HEK293 (cell line): ENCODE measurements around the gene DAPK2.

ENCODE experiments used
- WT1 ChIP-seq: fragments of 450-650 bp; formaldehyde crosslinking; IDR thresholded peaks from 2 replicates; pipeline ENCODE4 v1.5.1; 2016; ENCODE audit warnings: missing biosample characterization, missing genetic modification characterization
- ZBTB8A ChIP-seq: fragments of 450-650 bp; formaldehyde crosslinking; IDR thresholded peaks from 2 replicates; pipeline ENCODE4 v1.5.1; 2016; ENCODE audit warnings: missing biosample characterization, missing genetic modification characterization
- ZFP41 ChIP-seq: fragments of 450-650 bp; formaldehyde crosslinking; IDR thresholded peaks from 2 replicates; pipeline ENCODE4 v1.5.1; 2016; ENCODE audit warnings: missing biosample characterization, missing genetic modification characterization, borderline replicate concordance
- ZNF112 ChIP-seq: fragments of 450-650 bp; formaldehyde crosslinking; IDR thresholded peaks from 2 replicates; pipeline ENCODE4 v1.5.0; 2017; ENCODE audit warnings: missing biosample characterization, missing genetic modification characterization
- ZNF133 ChIP-seq: fragments of 450-650 bp; formaldehyde crosslinking; IDR thresholded peaks from 2 replicates; pipeline ENCODE4 v1.5.1; 2016; ENCODE audit warnings: missing biosample characterization, missing genetic modification characterization
- ZNF223 ChIP-seq: fragments of 450-650 bp; formaldehyde crosslinking; IDR thresholded peaks from 2 replicates; pipeline ENCODE4 v1.5.1; 2016; ENCODE audit warnings: missing biosample characterization, missing genetic modification characterization
- ZNF239 ChIP-seq: fragments of 450-650 bp; formaldehyde crosslinking; IDR thresholded peaks from 2 replicates; pipeline ENCODE4 v1.5.1; 2016; ENCODE audit warnings: missing biosample characterization, missing genetic modification characterization
- ZNF341 ChIP-seq: fragments of 450-650 bp; formaldehyde crosslinking; IDR thresholded peaks from 2 replicates; pipeline ENCODE4; 2016; ENCODE audit warnings: low read depth, missing biosample characterization, missing genetic modification characterization
- ZNF830 ChIP-seq: fragments of 450-650 bp; IDR thresholded peaks from 2 replicates; pipeline ENCODE4 v1.5.0; 2018; ENCODE audit warnings: missing biosample characterization, missing genetic modification characterization, low read depth, mild to moderate bottlenecking, moderate library complexity
- TF ChIP-seq, protein P1 (sequence below): fragments of 450-650 bp; formaldehyde crosslinking; IDR thresholded peaks from 2 replicates; pipeline ENCODE4 v1.5.1; 2016; ENCODE audit warnings: missing biosample characterization, missing genetic modification characterization
- TF ChIP-seq, protein P2 (sequence below): fragments of 450-650 bp; formaldehyde crosslinking; optimal IDR thresholded peaks from 2 replicates; pipeline ENCODE3; 2016; ENCODE audit warnings: missing biosample characterization, mild to moderate bottlenecking, missing genetic modification characterization
- TF ChIP-seq, protein P3 (sequence below): fragments of 450-650 bp; formaldehyde crosslinking; IDR thresholded peaks from 2 replicates; pipeline ENCODE4 v1.5.1; 2016; ENCODE audit warnings: missing biosample characterization, missing genetic modification characterization

DNA sequence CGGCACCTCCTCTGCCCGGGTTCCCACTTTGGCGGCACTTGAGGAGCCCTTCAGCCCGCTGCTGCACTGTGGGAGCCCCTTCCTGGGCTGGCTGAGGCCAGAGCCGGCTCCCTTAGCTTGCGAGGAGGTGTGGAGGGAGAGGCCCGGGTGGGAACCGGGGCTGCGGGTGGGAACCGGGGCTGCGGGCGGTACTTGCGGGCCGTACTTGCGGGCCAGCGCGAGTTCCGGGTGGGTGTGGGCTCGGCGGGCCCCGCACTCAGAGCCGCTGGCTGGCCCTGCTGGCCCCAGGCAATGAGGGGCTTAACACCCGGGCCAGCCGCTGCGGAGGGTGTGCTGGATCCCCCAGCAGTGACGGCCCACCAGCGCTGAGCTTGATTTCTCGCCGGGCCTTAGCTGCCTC lies 14.4 kb upstream of the DAPK2 start:
- TF ChIP-seq, protein P1, sequence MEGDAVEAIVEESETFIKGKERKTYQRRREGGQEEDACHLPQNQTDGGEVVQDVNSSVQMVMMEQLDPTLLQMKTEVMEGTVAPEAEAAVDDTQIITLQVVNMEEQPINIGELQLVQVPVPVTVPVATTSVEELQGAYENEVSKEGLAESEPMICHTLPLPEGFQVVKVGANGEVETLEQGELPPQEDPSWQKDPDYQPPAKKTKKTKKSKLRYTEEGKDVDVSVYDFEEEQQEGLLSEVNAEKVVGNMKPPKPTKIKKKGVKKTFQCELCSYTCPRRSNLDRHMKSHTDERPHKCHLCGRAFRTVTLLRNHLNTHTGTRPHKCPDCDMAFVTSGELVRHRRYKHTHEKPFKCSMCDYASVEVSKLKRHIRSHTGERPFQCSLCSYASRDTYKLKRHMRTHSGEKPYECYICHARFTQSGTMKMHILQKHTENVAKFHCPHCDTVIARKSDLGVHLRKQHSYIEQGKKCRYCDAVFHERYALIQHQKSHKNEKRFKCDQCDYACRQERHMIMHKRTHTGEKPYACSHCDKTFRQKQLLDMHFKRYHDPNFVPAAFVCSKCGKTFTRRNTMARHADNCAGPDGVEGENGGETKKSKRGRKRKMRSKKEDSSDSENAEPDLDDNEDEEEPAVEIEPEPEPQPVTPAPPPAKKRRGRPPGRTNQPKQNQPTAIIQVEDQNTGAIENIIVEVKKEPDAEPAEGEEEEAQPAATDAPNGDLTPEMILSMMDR (tag by site-specific recombination), result no peak
- TF ChIP-seq ZFP41 (tag by site-specific recombination) (no peak), ZNF112 (tag by site-specific recombination) (no peak), ZNF239 (tag by site-specific recombination) (no peak), WT1 (tag by site-specific recombination) (no peak), ZNF341 (tag by site-specific recombination) (no peak), ZNF830 (tag by site-specific recombination) (no peak), ZNF223 (tag by site-specific recombination) (no peak), ZNF133 (tag by site-specific recombination) (no peak), ZBTB8A (tag by site-specific recombination) (no peak)
- TF ChIP-seq, protein P2, sequence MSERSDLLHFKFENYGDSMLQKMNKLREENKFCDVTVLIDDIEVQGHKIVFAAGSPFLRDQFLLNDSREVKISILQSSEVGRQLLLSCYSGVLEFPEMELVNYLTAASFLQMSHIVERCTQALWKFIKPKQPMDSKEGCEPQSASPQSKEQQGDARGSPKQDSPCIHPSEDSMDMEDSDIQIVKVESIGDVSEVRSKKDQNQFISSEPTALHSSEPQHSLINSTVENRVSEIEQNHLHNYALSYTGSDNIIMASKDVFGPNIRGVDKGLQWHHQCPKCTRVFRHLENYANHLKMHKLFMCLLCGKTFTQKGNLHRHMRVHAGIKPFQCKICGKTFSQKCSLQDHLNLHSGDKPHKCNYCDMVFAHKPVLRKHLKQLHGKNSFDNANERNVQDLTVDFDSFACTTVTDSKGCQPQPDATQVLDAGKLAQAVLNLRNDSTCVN (tag by site-specific recombination), result no peak
- TF ChIP-seq, protein P3, sequence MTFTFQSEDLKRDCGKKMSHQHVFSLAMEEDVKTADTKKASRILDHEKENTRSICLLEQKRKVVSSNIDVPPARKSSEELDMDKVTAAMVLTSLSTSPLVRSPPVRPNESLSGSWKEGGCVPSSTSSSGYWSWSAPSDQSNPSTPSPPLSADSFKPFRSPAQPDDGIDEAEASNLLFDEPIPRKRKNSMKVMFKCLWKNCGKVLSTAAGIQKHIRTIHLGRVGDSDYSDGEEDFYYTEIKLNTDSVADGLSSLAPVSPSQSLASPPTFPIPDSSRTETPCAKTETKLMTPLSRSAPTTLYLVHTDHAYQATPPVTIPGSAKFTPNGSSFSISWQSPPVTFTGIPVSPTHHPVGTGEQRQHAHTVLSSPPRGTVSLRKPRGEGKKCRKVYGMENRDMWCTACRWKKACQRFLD (tag by site-specific recombination), result no peak
